Activated T-cell treated with anti-CD3 and anti-CD28 coated beads, Interleukin-2, amount 50 U/mL, for 24 hours (primary cell): ENCODE measurements around the gene PPP2R5D.

ENCODE experiments used
- DNase-seq: peaks from one replicate; pipeline ENCODE4 v3.0.0-alpha.2; 2020
- H3K27ac Mint-ChIP-seq: 2 replicates; pipeline ENCODE4 v1.8.0; 2020; ENCODE audit warnings: mild to moderate bottlenecking, mixed read lengths
- H3K27me3 Mint-ChIP-seq: 2 replicates; pipeline ENCODE4 v1.8.0; 2020; ENCODE audit warnings: mixed read lengths
- H3K36me3 Mint-ChIP-seq: 2 replicates; pipeline ENCODE4 v1.8.0; 2020; ENCODE audit warnings: low read depth, mixed read lengths
- H3K4me1 Mint-ChIP-seq: 2 replicates; pipeline ENCODE4 v1.8.0; 2020; ENCODE audit warnings: low read depth, mixed read lengths
- H3K4me3 Mint-ChIP-seq: 2 replicates; pipeline ENCODE4 v1.8.0; 2020; ENCODE audit warnings: mild to moderate bottlenecking, moderate library complexity, mixed read lengths
- H3K9me3 Mint-ChIP-seq: 2 replicates; pipeline ENCODE4 v1.8.0; 2020; ENCODE audit warnings: mixed read lengths

The PPP2R5D gene

DNA sequence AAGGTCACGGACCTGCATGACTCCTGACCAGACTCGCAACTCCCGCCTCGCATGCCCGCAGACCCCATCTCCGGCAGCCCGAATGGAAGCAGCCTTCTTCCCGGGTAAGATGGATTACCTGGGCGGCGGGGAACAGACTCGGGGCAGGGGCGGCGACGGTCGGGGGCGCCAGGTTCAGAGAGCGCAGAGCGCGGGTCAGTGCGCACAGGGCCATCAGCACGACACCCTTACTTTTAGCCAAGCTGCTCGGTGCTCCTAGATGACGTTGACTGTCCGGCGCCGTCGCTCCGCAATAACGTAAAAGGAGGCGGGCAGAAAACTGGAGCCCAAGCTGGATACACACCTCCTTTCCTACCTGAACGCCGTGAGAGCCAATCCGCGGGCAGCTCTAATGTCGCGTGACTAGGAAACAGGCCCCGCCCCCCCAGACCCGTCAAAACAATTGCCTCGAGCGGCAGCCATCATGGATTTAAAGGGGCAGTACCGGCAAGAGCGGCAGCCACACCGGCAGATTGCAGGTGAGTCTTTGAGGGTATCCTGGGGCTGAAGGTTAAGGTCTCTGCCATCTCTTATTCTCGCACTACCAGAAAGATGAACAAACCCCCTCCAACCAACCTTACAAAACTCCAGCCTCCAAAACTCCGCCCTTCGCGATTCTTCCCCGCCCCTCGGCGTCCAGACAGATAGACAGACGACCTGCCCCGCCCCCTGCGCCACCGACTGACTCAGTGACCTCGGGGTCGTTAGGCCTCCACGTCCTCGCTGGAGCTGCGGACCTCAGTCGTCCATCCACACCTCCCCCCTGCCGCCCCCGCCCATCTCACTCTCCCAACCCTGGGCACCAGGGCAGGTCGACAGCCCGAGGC is 75.0 kb downstream of the PPP2R5D start, which contains the start of the genes KLC4 and MRPL2:
TSS of gene KLC4 (plus strand) at position 464 of the 866 bp plus-strand sequence. CDS start 1,705 bp downstream, outside the sequence.
TSS of gene MRPL2 (minus strand) at position 267 of the 866 bp plus-strand sequence. CDS start at position 214, 53 bp downstream.
- H3K4me3 Mint-ChIP-seq, result peak within 1 kb of the TSS; percentile 89
- DNase-seq, result peak; percentile 98
- no peaks in the 10 kb centered on the region for H3K9me3 Mint-ChIP-seq
- peak within 1 kb of the TSS; percentile 99 for H3K27ac Mint-ChIP-seq
- H3K36me3 Mint-ChIP-seq, result peaks cover 55% of the 10 kb centered on the region
- peaks cover 33% of the 10 kb centered on the region for H3K4me1 Mint-ChIP-seq
- no peaks in the 10 kb centered on the region for H3K27me3 Mint-ChIP-seq

DNA sequence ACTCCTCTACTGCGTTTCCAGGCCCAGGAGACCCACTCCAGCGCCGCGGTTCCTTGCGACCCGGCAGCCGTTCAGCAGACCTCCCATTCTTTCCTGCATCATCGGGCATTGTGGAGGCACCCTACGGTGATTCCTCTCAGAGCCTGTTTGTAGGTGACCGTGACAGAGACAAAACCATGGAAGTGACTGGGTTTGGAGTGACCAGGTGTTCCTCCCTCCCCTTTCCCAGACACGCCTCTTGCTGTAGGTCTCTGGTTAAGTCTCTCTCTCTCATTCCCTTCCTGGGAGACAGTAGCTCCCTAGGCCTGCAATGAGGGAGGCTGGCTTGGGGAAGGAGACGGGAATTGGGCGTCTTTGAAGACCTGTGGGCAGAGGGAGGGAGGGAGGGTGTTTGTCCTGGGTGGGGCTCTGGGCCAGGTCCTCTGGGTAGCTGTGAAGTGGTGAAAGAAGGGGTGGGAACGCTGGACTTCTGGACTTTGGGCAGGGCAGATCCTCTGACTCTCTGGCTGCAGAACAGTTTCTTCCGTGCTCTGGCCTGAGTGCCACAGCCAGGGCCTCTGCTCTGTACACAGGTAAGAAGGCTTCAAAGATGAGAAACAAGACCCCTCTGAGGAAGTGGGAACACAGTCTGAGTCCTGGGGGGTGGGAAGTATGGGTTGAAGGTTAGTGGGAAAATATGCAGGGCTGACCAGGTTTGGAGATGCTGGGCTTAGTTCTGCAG is 75.8 kb downstream of the PPP2R5D start:
- Mint-ChIP-seq H3K27me3 (no peaks in the 10 kb centered on the region), H3K4me3 (peak overlapping the region; percentile 89), H3K9me3 (no peaks in the 10 kb centered on the region), H3K27ac (peak overlapping the region; percentile 99), H3K4me1 (peaks cover 33% of the 10 kb centered on the region), H3K36me3 (peaks cover 48% of the 10 kb centered on the region)
- DNase-seq, result no peak

DNA sequence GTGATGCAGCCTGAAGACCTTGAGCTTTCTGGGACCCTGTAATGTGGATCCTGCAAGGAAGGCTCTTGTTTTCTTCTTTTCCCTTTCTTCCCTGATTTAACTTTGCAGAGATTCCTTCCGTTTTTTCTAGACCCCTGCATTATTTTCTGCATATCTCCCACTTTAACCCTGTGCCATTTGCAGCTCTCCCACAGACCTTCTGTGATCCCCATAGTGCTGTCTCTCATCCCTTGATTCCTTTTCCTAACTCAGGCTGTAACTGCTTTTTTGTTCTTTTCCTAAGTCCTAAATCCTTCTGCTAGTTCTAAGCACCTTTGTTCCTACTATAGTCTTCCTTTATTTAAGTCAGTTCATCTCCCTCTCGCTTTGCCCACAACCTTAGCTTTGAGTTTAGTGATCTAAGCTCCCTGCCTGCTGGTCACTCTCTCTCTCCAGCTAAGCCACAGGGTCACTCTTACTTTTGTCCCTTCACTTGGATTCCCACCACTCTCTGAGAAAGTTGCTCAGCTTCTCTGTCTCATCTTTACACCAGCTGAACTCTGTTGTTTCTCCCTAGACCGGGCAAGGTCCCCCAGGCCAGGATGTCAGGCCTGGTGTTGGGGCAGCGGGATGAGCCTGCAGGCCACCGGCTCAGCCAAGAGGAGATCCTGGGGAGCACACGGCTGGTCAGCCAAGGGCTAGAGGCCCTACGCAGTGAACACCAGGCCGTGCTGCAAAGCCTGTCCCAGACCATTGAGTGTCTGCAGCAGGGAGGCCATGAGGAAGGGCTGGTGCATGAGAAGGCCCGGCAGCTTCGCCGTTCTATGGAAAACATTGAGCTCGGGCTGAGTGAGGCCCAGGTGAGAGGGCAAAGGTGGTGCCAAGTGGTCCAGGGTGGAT is 76.6 kb downstream of the PPP2R5D start:
- Mint-ChIP-seq H3K4me3 (peak overlapping the region; percentile 89), H3K27me3 (no peaks in the 10 kb centered on the region), H3K9me3 (no peaks in the 10 kb centered on the region), H3K4me1 (peaks cover 30% of the 10 kb centered on the region), H3K27ac (peak overlapping the region; percentile 99), H3K36me3 (peaks cover 44% of the 10 kb centered on the region)
- no peak for DNase-seq

DNA sequence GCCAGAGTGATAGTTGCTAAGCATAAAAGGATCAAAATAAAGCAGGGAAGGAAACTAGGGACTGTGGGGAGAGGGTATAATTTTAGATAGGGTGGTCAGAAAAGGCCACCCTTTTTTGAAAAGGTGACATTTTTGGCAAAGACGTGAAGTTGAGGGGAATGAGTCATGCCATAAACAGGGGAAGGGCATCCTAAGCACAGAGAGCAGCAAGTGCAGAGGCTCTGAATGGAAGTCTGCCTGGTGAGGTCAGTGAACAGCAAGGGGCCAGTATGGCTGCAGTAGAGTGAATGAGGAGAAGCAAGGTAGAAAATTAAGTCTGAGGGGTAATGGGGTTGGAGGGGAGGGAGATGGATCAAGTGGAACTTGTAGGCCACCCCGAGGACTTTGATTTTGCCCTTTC is 77.5 kb downstream of the PPP2R5D start:
- peaks cover 26% of the 10 kb centered on the region for H3K4me1 Mint-ChIP-seq
- no peak for DNase-seq
- peaks cover 38% of the 10 kb centered on the region for H3K36me3 Mint-ChIP-seq
- no peaks in the 10 kb centered on the region for H3K9me3 Mint-ChIP-seq
- H3K4me3 Mint-ChIP-seq, result no peak overlapping the region
- no peak overlapping the region for H3K27ac Mint-ChIP-seq
- H3K27me3 Mint-ChIP-seq, result no peaks in the 10 kb centered on the region
